ENCODE data around the gene NHP2.

NHP2 gene

GRCh38 chr5:178116143-178116885 lies 37.4 kb downstream of the NHP2 start:
- peak overlapping the region; percentile 54 for H3K4me2 ChIP-seq (ENCODE audit: insufficient read depth, low read length)
- peaks cover 50% of the 10 kb centered on the region for H3K27me3 ChIP-seq (ENCODE audit: insufficient read depth, low read length, poor library complexity)
- no peak overlapping the region for H3K27ac ChIP-seq (ENCODE audit: low read length)
- TF ChIP-seq CTCF (IDR thresholded peaks at IDR 0.05; ENCODE audit: borderline replicate concordance, extremely low read depth, low read length, poor library complexity, severe bottlenecking) (no peak), EZH2 (IDR thresholded peaks at IDR 0.05; ENCODE audit: borderline replicate concordance, low read depth, low read length, severe bottlenecking) (no peak)
- DNase-seq (peak; percentile 72), ATAC-seq (ENCODE audit: insufficient read depth, low read depth) (peak; percentile 17)
- no peaks in the 10 kb centered on the region for H3K36me3 ChIP-seq (ENCODE audit: insufficient read depth, low read length)
- H2AFZ ChIP-seq (ENCODE audit: low read depth, low read length) = peak overlapping the region; percentile 23; the same call in 1 of the 2 replicates
- no peaks in the 10 kb centered on the region for H3K79me2 ChIP-seq (ENCODE audit: insufficient read depth, low read length)
- H4K20me1 ChIP-seq (ENCODE audit: insufficient read depth, low read length) = peaks cover 10% of the 10 kb centered on the region; the same call in 1 of the 2 replicates
- H3K4me3 ChIP-seq (ENCODE audit: low read depth in 1 of 2, low read length in 2 of 2) = peak overlapping the region in 1 of 2 experiments; percentile 33; a peak in 2 of 4 replicates
- peak overlapping the region; percentile 5; the same call in 1 of the 2 replicates for H3K9ac ChIP-seq (ENCODE audit: low read depth, low read length)
- peaks cover 54% of the 10 kb centered on the region for H3K4me1 ChIP-seq (ENCODE audit: insufficient read depth, low read length)
- H3K9me3 ChIP-seq (ENCODE audit: insufficient read depth, low read length, severe bottlenecking) = peaks cover 5% of the 10 kb centered on the region

- H3K4me2 ChIP-seq (ENCODE audit: insufficient read depth, low read length) = no peak overlapping the region
- H3K4me1 ChIP-seq (ENCODE audit: insufficient read depth, low read length) = peaks cover 49% of the 10 kb centered on the region
- ATAC-seq (ENCODE audit: insufficient read depth, low read depth) = no peak
These were observed 37.9 kb downstream of the NHP2 start for GRCh38 chr5:178115814-178116142.

GRCh38 chr5:178115136-178115813 lies 38.4 kb downstream of the NHP2 start:
- ATAC-seq (ENCODE audit: insufficient read depth, low read depth) (no peak), DNase-seq (no peak)
- no peak overlapping the region for H2AFZ ChIP-seq (ENCODE audit: low read depth, low read length)
- H3K27me3 ChIP-seq (ENCODE audit: insufficient read depth, low read length, poor library complexity) = peaks cover 50% of the 10 kb centered on the region
- H3K4me3 ChIP-seq (ENCODE audit: low read depth in 1 of 2, low read length in 2 of 2) = no peak overlapping the region
- no peak for TF ChIP-seq CTCF (IDR thresholded peaks at IDR 0.05; ENCODE audit: borderline replicate concordance, extremely low read depth, low read length, poor library complexity, severe bottlenecking)
- no peak for TF ChIP-seq EZH2 (IDR thresholded peaks at IDR 0.05; ENCODE audit: borderline replicate concordance, low read depth, low read length, severe bottlenecking)
- H3K9ac ChIP-seq (ENCODE audit: low read depth, low read length) = no peak overlapping the region
- no peak overlapping the region for H3K4me2 ChIP-seq (ENCODE audit: insufficient read depth, low read length)
- H3K79me2 ChIP-seq (ENCODE audit: insufficient read depth, low read length) = no peaks in the 10 kb centered on the region
- H3K4me1 ChIP-seq (ENCODE audit: insufficient read depth, low read length) = peaks cover 44% of the 10 kb centered on the region
- H3K27ac ChIP-seq (ENCODE audit: low read length) = no peak overlapping the region
- no peaks in the 10 kb centered on the region for H3K36me3 ChIP-seq (ENCODE audit: insufficient read depth, low read length)
- peaks cover 5% of the 10 kb centered on the region for H3K9me3 ChIP-seq (ENCODE audit: insufficient read depth, low read length, severe bottlenecking)
- H4K20me1 ChIP-seq (ENCODE audit: insufficient read depth, low read length) = peaks cover 7% of the 10 kb centered on the region; the same call in 1 of the 2 replicates

More at GRCh38 chr5:178115814-178116142, 37.9 kb downstream of the NHP2 start:
- Histone ChIP-seq H3K27ac (ENCODE audit: low read length) (no peak overlapping the region), H3K79me2 (ENCODE audit: insufficient read depth, low read length) (no peaks in the 10 kb centered on the region), H3K27me3 (ENCODE audit: insufficient read depth, low read length, poor library complexity) (peaks cover 50% of the 10 kb centered on the region), H2AFZ (ENCODE audit: low read depth, low read length) (no peak overlapping the region), H3K9me3 (ENCODE audit: insufficient read depth, low read length, severe bottlenecking) (peaks cover 5% of the 10 kb centered on the region), H3K4me3 (ENCODE audit: low read depth in 1 of 2, low read length in 2 of 2) (no peak overlapping the region), H3K9ac (ENCODE audit: low read depth, low read length) (no peak overlapping the region), H4K20me1 (ENCODE audit: insufficient read depth, low read length) (peaks cover 10% of the 10 kb centered on the region; the same call in 1 of the 2 replicates), H3K36me3 (ENCODE audit: insufficient read depth, low read length) (no peaks in the 10 kb centered on the region)
- TF ChIP-seq EZH2 (IDR thresholded peaks at IDR 0.05; ENCODE audit: borderline replicate concordance, low read depth, low read length, severe bottlenecking) (no peak), CTCF (IDR thresholded peaks at IDR 0.05; ENCODE audit: borderline replicate concordance, extremely low read depth, low read length, poor library complexity, severe bottlenecking) (no peak)
- no peak for DNase-seq

All from DND-41 (cell line).